ENCODE results near the gene SPATS2.
A peak's percentile ranks its signal among the peaks of the same experiment; 100 is the strongest.

Gene SPATS2

GRCh38 chr12:49403971-49404450, 36.7 kb downstream of the SPATS2 start (continued):
- TF ChIP-seq PRDM1 (tag by site-specific recombination; IDR thresholded peaks at IDR 0.05) (0 out of 2 replicates have a peak, but pooled peaks have one; percentile 11), ZNF623 (tag by site-specific recombination; IDR thresholded peaks at IDR 0.05) (no peak), ZNF211 (tag by site-specific recombination; IDR thresholded peaks at IDR 0.05; ENCODE audit: low read depth) (no peak), ZXDB (tag by site-specific recombination; IDR thresholded peaks at IDR 0.05) (peak; percentile 38; the same call in 1 of the 2 replicates), ZBTB17 (tag by site-specific recombination; IDR thresholded peaks at IDR 0.05) (peak; percentile 65), ZNF24 (tag by site-specific recombination; IDR thresholded peaks at IDR 0.05) (0 out of 2 replicates have a peak, but pooled peaks have one; percentile 26), ZNF311 (tag by site-specific recombination; IDR thresholded peaks at IDR 0.05; ENCODE audit: borderline replicate concordance) (no peak), KLF1 (tag by site-specific recombination; IDR thresholded peaks at IDR 0.05) (peak; percentile 73; the same call in 1 of the 2 replicates), GLIS1 (tag by site-specific recombination; IDR thresholded peaks at IDR 0.05) (peak; percentile 64)
- TF ChIP-seq, protein P1, sequence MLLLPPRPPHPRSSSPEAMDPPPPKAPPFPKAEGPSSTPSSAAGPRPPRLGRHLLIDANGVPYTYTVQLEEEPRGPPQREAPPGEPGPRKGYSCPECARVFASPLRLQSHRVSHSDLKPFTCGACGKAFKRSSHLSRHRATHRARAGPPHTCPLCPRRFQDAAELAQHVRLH (tag by site-specific recombination; IDR thresholded peaks at IDR 0.05): 0 out of 2 replicates have a peak, but pooled peaks have one; percentile 15

GRCh38 chr12:49404956-49405355, 37.7 kb downstream of the SPATS2 start:
- CTCF ChIA-PET: interaction anchor here (0.6 to 1.6 kb wide), 3 partner anchors 39 to 109 kb away, joined by 3 to 4 read pairs (median 4); no protein-coding TSS in a partner anchor
- no peak overlapping the region for H3K27ac ChIP-seq (ENCODE audit: extremely low read depth, low read depth, low read length)
- H3K4me3 ChIP-seq (ENCODE audit: low read depth, low read length): no peak overlapping the region
- POLR2A ChIA-PET: interaction anchor here (1.3 kb wide), 1 partner anchor 38 kb away, joined by 5 read pairs; the partner anchor contains the start of gene SPATS2
- no peaks in the 10 kb centered on the region for H3K9me3 ChIP-seq (ENCODE audit: control insufficient read depth, insufficient read depth, low read depth, low read length)
- no peaks in the 10 kb centered on the region for H3K4me1 ChIP-seq (ENCODE audit: control insufficient read depth, insufficient read depth, low read length)
- TF ChIP-seq ZNF157 (tag by site-specific recombination; IDR thresholded peaks at IDR 0.05) (no peak), ZNF362 (tag by site-specific recombination; IDR thresholded peaks at IDR 0.05) (no peak), ZBTB17 (tag by site-specific recombination; IDR thresholded peaks at IDR 0.05) (no peak)
- no peaks in the 10 kb centered on the region for H3K36me3 ChIP-seq (ENCODE audit: control insufficient read depth in 2 of 2, insufficient read depth in 1 of 2, low read length in 2 of 2)

DNA sequence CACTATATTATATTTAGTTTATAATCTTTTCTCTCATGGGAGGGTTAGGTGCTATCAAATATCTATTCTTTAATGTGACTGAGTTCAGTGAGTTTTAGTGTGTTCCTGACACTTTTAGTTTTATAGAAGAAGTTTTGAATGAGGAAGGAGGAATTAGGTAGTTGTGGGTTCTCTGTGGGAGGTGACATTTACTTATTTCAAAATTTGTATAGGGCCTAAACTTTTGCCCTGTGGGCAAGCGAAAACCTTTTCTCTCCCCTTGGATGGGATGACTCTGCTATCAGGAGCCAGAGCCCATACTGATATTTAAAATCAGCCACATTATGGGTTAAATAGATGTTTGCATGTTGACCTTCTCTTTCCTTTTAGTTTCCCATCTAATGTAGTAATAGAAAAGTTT, 43.6 kb downstream of the SPATS2 start:
- no peaks in the 10 kb centered on the region for H3K9me3 ChIP-seq (ENCODE audit: control insufficient read depth, insufficient read depth, low read depth, low read length)
- POLR2A ChIA-PET: no interaction called here
- CTCF ChIA-PET: interaction anchor here (0.6 to 0.7 kb wide), 4 partner anchors 37 to 114 kb away, joined by 3 to 5 read pairs (median 4); no protein-coding TSS in a partner anchor
- no peak for TF ChIP-seq ZNF518A (tag by site-specific recombination; conservative IDR thresholded peaks at IDR 0.05; ENCODE audit: low read depth)
- TF ChIP-seq ZNF423 (tag by site-specific recombination; IDR thresholded peaks at IDR 0.05): no peak
- TF ChIP-seq ZBTB11 (tag by site-specific recombination; conservative IDR thresholded peaks at IDR 0.05; ENCODE audit: low read depth): no peak
- TF ChIP-seq ZSCAN16 (tag by site-specific recombination; IDR thresholded peaks at IDR 0.05): no peak
- no peak for TF ChIP-seq ZNF747 (tag by site-specific recombination; IDR thresholded peaks at IDR 0.05)
- no peak for TF ChIP-seq BCL11B (tag by site-specific recombination; IDR thresholded peaks at IDR 0.05; ENCODE audit: low read depth)
- TF ChIP-seq GLI2 (tag by site-specific recombination; IDR thresholded peaks at IDR 0.05; ENCODE audit: borderline replicate concordance, low read depth): no peak
- TF ChIP-seq HOXA7 (CRISPR knock-in tag; IDR thresholded peaks at IDR 0.05; ENCODE audit: borderline replicate concordance): no peak
- TF ChIP-seq ZNF48 (tag by site-specific recombination; IDR thresholded peaks at IDR 0.05): no peak
- TF ChIP-seq, protein P1 (tag by site-specific recombination; IDR thresholded peaks at IDR 0.05): no peak

More for the DNA sequence above, 43.6 kb downstream of the SPATS2 start:
- Histone ChIP-seq H3K4me3 (ENCODE audit: low read depth, low read length) (no peak overlapping the region), H3K36me3 (ENCODE audit: control insufficient read depth in 2 of 2, insufficient read depth in 1 of 2, low read length in 2 of 2) (no peaks in the 10 kb centered on the region), H3K4me1 (ENCODE audit: control insufficient read depth, insufficient read depth, low read length) (peaks cover 10% of the 10 kb centered on the region; the same call in 1 of the 2 replicates), H3K27ac (ENCODE audit: extremely low read depth, low read depth, low read length) (no peak overlapping the region)
